Spleen (tissue), 11 donors: ENCODE results near the gene CACNA2D4. TPM values are rescaled to one million over a fixed set of nuclear protein-coding genes. Genes with fewer than 3 reads are reported as not detected.

Experiments
- DNase-seq: peaks from one replicate; pipeline ENCODE4 v3.0.0-alpha.2; 2020
- H3K27ac ChIP-seq, 8 donors: fragments of 200-600 bp; sonication (generic) in 7 of 8; 1 replicate in 4 of 8; 2 replicates in 4 of 8; pipeline versions ENCODE4 v1.5.0 to v1.8.0; 2016 to 2021; ENCODE audit warnings: inconsistent platforms in 4 of 8, mild to moderate bottlenecking in 4 of 8, moderate library complexity in 1 of 8
- H3K27me3 ChIP-seq, 7 donors: fragments of 200-600 bp; sonication (generic) in 6 of 7; replicated peaks in 1 of 7; 1 replicate in 4 of 7; 2 replicates in 3 of 7; pipeline versions ENCODE4 v1.5.0 to v1.8.0; 2016 to 2021; ENCODE audit warnings: inconsistent platforms in 3 of 7, mild to moderate bottlenecking in 1 of 7
- H3K36me3 ChIP-seq, 6 donors: fragments of 200-600 bp; sonication (generic) in 5 of 6; 1 replicate in 4 of 6; 2 replicates in 2 of 6; pipeline versions ENCODE4 v1.5.0 to v1.8.0; 2016 to 2021; ENCODE audit warnings: inconsistent platforms in 2 of 6
- H3K4me1 ChIP-seq, 6 donors: fragments of 200-600 bp; sonication (generic) in 5 of 6; 1 replicate in 3 of 6; 2 replicates in 3 of 6; pipeline versions ENCODE4 v1.5.0 to v1.8.0; 2016 to 2021; ENCODE audit warnings: inconsistent platforms in 3 of 6
- H3K4me3 ChIP-seq, 8 donors: fragments of 200-600 bp; sonication (generic) in 7 of 8; 1 replicate in 4 of 8; 2 replicates in 4 of 8; pipeline versions ENCODE4 v1.5.0 to v1.8.0; 2016 to 2021; ENCODE audit warnings: inconsistent platforms in 4 of 8, mild to moderate bottlenecking in 4 of 8, moderate library complexity in 2 of 8
- H3K9me3 ChIP-seq, 8 donors: fragments of 200-600 bp; sonication (generic) in 7 of 8; 1 replicate in 4 of 8; 2 replicates in 4 of 8; pipeline versions ENCODE4 v1.5.0 to v1.8.0; 2016 to 2021; ENCODE audit warnings: inconsistent platforms in 4 of 8
- POLR2A ChIP-seq, 3 donors: fragments of 450-650 bp; IDR thresholded peaks; one replicate each; pipeline ENCODE4 v1.5.1; 2017; ENCODE audit warnings: antibody characterized with exemption in 3 of 3, mild to moderate bottlenecking in 1 of 3
- POLR2AphosphoS5 ChIP-seq, 3 donors: sonication (generic); formaldehyde crosslinking; IDR thresholded peaks; one replicate each; pipeline ENCODE4 v1.5.1; 2017; ENCODE audit warnings: antibody characterized with exemption in 3 of 3
- WGBS, 5 donors: extraction: QIAGEN DNeasy Blood & Tissue Kit in 3 of 5; methylation state at CpG; one replicate each; pipeline versions ENCODE4 v1.1.5 to v1.1.7; 2013 to 2018; 5-methylcytosine and 5-hydroxymethylcytosine counted together
- intact Hi-C: fragments of 100-400 bp; cut with DNase I; formaldehyde crosslinking; loops from one replicate; pipeline ENCODE4 v1.15.0; 2023; ENCODE audit warnings: low total_unique reads
- polyA plus RNA-seq, 3 donors: library from polyadenylated mRNA; stranded (reverse); fragments of 200-250 nt; gene quantifications; one replicate each; pipeline ENCODE4 v1.2.1, GENCODE V29; 2013
- total RNA-seq, 7 donors: library from RNA; depleted of rRNA in 3 of 7; stranded (reverse); fragments of >200 nt in 3 of 7; fragmentation: NEBNext Ultra II Directional in 4 of 7; extraction: Animal tissue kit (Norgen Biotek cat#: 25700) in 4 of 7; gene quantifications; one replicate each; pipeline versions ENCODE4 v1.1.0 to v1.2.1, GENCODE V29; 2016 to 2021
- TF ChIP-seq, protein P1 (sequence below), 11 experiments: fragments of 200-600 bp in 7 of 11; fragments of 450-650 bp in 4 of 11; sonication (generic) in 4 of 11; IDR thresholded peaks in 8 of 11; conservative IDR thresholded peaks in 3 of 11; 1 replicate in 7 of 11; 2 replicates in 4 of 11; pipeline versions ENCODE4 v1.4.0 to v1.8.0; 2016 to 2021; ENCODE audit warnings: antibody characterized with exemption in 11 of 11, inconsistent platforms in 4 of 11, mild to moderate bottlenecking in 1 of 11
- donor health status: healthy with polysubstance abuse.
- donor health status: DM: no; HTN: no; CAD: no; lungs with moderate emphysema.
- donor health status: DM: no; HTN: no; CAD: no.
- donor health status: Bipolar disorder and iron deficiency.
- donor health status: healthy.
- donor health status: DM: no; HTN: no; CAD: no.
- donor health status: DM: yes; HTN: yes; CAD: no.

CACNA2D4 gene
- total and polyA plus RNA-seq, 10 donors: 3.3 to 11.8 (median 7.0) TPM

DNA sequence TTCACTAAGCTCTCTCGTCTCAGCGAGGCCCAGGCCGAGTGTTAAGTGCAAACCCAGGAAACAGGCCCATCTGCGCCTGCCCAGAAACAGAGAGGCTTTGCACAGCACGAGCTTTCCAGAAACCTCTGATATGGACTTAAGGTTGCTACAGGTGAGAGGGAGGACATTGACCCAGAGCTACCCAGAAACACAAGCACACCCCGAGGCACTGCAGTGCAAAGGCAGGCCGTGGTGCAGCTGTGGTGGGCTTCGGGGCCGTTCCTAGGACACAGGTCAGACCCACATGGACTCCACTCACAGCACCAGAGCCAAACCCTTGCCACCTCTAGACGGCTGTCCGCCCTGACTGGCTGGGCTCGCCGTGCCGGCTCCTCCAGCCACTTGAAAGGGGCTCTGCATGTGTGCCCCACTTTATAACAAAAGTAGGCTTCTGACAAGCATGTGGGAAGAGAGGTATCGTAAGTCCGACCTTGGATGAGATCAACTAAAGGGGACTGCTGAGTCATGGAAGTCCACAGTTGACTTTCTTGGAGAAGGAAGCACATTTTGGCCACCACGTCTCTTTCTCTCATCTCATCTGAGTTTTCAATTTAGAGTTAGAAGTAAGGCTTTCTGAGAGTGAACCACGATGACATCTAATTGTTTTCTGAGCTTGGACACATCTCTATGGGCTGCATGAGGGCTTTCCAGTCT, 38.2 kb downstream of the CACNA2D4 start:
- H3K4me3 ChIP-seq: no peak overlapping the region
- no peaks in the 10 kb centered on the region for H3K9me3 ChIP-seq
- TF ChIP-seq, protein P1, sequence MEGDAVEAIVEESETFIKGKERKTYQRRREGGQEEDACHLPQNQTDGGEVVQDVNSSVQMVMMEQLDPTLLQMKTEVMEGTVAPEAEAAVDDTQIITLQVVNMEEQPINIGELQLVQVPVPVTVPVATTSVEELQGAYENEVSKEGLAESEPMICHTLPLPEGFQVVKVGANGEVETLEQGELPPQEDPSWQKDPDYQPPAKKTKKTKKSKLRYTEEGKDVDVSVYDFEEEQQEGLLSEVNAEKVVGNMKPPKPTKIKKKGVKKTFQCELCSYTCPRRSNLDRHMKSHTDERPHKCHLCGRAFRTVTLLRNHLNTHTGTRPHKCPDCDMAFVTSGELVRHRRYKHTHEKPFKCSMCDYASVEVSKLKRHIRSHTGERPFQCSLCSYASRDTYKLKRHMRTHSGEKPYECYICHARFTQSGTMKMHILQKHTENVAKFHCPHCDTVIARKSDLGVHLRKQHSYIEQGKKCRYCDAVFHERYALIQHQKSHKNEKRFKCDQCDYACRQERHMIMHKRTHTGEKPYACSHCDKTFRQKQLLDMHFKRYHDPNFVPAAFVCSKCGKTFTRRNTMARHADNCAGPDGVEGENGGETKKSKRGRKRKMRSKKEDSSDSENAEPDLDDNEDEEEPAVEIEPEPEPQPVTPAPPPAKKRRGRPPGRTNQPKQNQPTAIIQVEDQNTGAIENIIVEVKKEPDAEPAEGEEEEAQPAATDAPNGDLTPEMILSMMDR (IDR thresholded peaks at IDR 0.05 in 8 of 11, conservative IDR thresholded peaks at IDR 0.05 in 3 of 11): no peak
- TF ChIP-seq POLR2AphosphoS5 (IDR thresholded peaks at IDR 0.05) (no peak), POLR2A (IDR thresholded peaks at IDR 0.05) (no peak)
- H3K4me1 ChIP-seq: no peaks in the 10 kb centered on the region
- DNase-seq: no peak
- H3K27ac ChIP-seq: no peak overlapping the region
- no peaks in the 10 kb centered on the region for H3K36me3 ChIP-seq
- intact Hi-C loops: no loop called here
- WGBS, 5 donors: 82 to 88% (median 85%) methylated on average over 18 of the region's 18 CpGs
- H3K27me3 ChIP-seq: peaks cover 0 to 76% (median 0%) of the 10 kb centered on the region in 7 donors

- TF ChIP-seq POLR2AphosphoS5 (IDR thresholded peaks at IDR 0.05) (no peak), POLR2A (IDR thresholded peaks at IDR 0.05) (no peak)
- TF ChIP-seq, protein P1 (IDR thresholded peaks at IDR 0.05 in 8 of 11, conservative IDR thresholded peaks at IDR 0.05 in 3 of 11): no peak
- Histone ChIP-seq H3K36me3 (no peaks in the 10 kb centered on the region), H3K4me3 (no peak overlapping the region), H3K9me3 (no peaks in the 10 kb centered on the region), H3K27me3 (peaks cover 0 to 81% (median 0%) of the 10 kb centered on the region in 7 donors), H3K4me1 (no peaks in the 10 kb centered on the region), H3K27ac (no peak overlapping the region)
- DNase-seq: no peak
- intact Hi-C loops: no loop called here
- WGBS, 5 donors: 92 to 96% (median 92%) methylated on average over 3 to 10 of the region's 10 CpGs
These were observed 38.8 kb downstream of the CACNA2D4 start for GRCh38 chr12:1879633-1880032.

DNA sequence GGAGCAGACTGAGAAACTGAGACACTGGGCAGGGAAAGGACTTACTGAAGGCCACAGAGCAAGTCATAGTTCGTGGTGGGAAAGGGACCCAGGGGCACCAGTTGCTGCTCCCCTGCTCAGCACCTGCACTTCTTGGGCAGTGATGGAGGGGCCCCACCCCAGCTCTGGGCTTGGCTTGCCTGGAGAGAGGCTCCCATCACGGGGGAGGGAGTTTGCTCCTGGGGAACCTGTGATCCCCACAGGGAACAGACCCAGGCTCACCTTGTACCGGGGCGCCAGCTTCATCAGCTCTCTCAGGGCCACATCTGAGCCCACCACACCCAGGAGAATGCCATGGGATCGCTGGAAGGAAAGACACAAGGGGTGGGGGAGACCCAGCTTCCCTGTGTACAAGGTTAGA, 39.8 kb downstream of the CACNA2D4 start:
- H3K27ac ChIP-seq: no peak overlapping the region
- no peaks in the 10 kb centered on the region for H3K36me3 ChIP-seq
- TF ChIP-seq, protein P1 (IDR thresholded peaks at IDR 0.05 in 8 of 11, conservative IDR thresholded peaks at IDR 0.05 in 3 of 11): no peak
- TF ChIP-seq POLR2A (IDR thresholded peaks at IDR 0.05): no peak
- TF ChIP-seq POLR2AphosphoS5 (IDR thresholded peaks at IDR 0.05): no peak
- no peak overlapping the region for H3K4me3 ChIP-seq
- WGBS, 5 donors: 44 to 74% (median 64%) methylated on average over 3 to 5 of the region's 5 CpGs
- no peak for DNase-seq
- no peaks in the 10 kb centered on the region for H3K4me1 ChIP-seq
- intact Hi-C loops: no loop called here
- peaks cover 0 to 74% (median 0%) of the 10 kb centered on the region in 7 donors for H3K27me3 ChIP-seq
- no peaks in the 10 kb centered on the region for H3K9me3 ChIP-seq

DNA sequence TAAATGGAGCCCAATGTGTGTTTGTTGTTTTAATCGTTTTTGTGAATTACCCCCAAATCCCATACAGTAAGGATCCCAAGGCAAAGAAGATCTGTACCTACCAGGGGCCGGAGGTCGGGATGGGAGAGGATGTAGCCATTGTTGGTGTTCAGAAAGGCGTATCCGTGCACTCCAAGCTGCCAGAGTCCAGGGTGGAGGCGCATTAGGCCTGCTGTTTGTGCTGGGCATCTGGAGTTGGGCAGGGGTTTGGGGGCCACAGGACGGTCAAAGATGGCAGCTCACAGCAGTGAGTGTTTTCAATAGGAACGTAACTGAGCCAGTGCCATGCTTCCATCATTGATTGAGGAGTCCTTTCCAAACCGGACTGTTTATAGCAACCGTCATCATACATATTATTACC, 40.2 kb downstream of the CACNA2D4 start:
- no peak overlapping the region for H3K4me3 ChIP-seq
- no peaks in the 10 kb centered on the region for H3K9me3 ChIP-seq
- H3K27ac ChIP-seq: no peak overlapping the region
- H3K4me1 ChIP-seq: no peaks in the 10 kb centered on the region
- peaks cover 0 to 69% (median 0%) of the 10 kb centered on the region in 7 donors for H3K27me3 ChIP-seq
- 88 to 94% (median 92%) methylated on average over 10 of the region's 10 CpGs for WGBS, 5 donors
- TF ChIP-seq POLR2A (IDR thresholded peaks at IDR 0.05) (no peak), POLR2AphosphoS5 (IDR thresholded peaks at IDR 0.05) (no peak)
- TF ChIP-seq, protein P1 (IDR thresholded peaks at IDR 0.05 in 8 of 11, conservative IDR thresholded peaks at IDR 0.05 in 3 of 11): no peak
- no peak for DNase-seq
- no peaks in the 10 kb centered on the region for H3K36me3 ChIP-seq
- intact Hi-C loops: no loop called here
